Stomach smooth muscle (tissue), 2 donors: ENCODE results near the gene ITFG2.

Experiments used
- H3K27ac ChIP-seq: one replicate; pipeline ENCODE4 v1.7.0; 2013; ENCODE audit warnings: mild to moderate bottlenecking, low read length, inconsistent platforms
- H3K27me3 ChIP-seq, 2 donors: one replicate each; pipeline ENCODE4 v1.7.0; 2013; ENCODE audit warnings: low read length in 2 of 2; ENCODE audit not compliant: insufficient read depth in 2 of 2, control insufficient read depth in 1 of 2
- H3K36me3 ChIP-seq, 2 donors: one replicate each; pipeline ENCODE4 v1.7.0; 2013; ENCODE audit warnings: low read length in 2 of 2; ENCODE audit not compliant: control insufficient read depth in 2 of 2, insufficient read depth in 2 of 2
- H3K4me1 ChIP-seq: one replicate; pipeline ENCODE4 v1.7.0; 2013; ENCODE audit warnings: low read length; ENCODE audit not compliant: control insufficient read depth, insufficient read depth
- H3K4me3 ChIP-seq, 2 donors: one replicate each; pipeline ENCODE4 v1.7.0; 2013; ENCODE audit warnings: low read length in 2 of 2
- H3K9ac ChIP-seq, 2 donors: one replicate each; pipeline ENCODE4 v1.7.0; 2013; ENCODE audit warnings: low read length in 2 of 2, mild to moderate bottlenecking in 1 of 2
- H3K9me3 ChIP-seq, 2 donors: one replicate each; pipeline ENCODE4 v1.7.0; 2013; ENCODE audit warnings: low read length in 2 of 2; ENCODE audit not compliant: control insufficient read depth in 2 of 2
- donor health status: healthy.
- donor health status: Pancreatic carcinoma.

The ITFG2 gene

DNA sequence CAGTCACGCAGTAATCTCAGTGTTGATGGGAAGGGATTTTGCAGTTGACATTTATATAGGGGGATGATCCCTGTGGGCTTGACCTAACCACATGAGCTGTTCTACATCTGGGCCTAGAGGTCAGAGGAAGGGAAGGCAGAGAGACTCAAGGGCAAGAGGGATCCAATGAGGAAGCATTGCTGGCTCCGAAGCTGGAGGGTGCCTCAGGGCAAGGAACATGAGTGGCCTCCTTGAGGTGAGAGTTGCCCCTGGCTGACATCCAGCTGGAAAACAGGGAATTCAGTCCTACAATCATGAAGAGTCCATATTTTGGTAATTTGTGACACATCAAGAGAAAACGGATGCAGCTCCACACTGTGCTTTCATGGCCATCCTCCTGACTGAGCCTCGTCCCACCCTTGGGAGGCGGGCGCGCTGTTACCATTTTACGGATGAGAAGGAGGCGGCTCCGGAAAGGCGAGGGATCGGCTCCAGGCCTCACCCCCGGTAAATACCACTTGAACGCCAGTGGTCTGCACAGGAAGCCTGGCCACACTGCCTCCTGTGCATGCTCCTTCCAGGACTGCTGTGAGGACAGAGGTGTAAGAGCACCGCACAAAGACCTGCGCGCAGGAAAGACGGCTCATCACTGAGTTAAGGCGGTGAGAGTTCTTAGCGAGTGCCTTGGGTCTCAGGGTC is 36.2 kb upstream of the ITFG2 start:
- H3K27me3 ChIP-seq = peaks cover 0 to 2% of the 10 kb centered on the region in 2 donors
- no peaks in the 10 kb centered on the region for H3K9me3 ChIP-seq
- no peak overlapping the region for H3K27ac ChIP-seq
- H3K4me3 ChIP-seq = no peak overlapping the region
- no peak overlapping the region for H3K9ac ChIP-seq
- no peaks in the 10 kb centered on the region for H3K4me1 ChIP-seq
- no peaks in the 10 kb centered on the region for H3K36me3 ChIP-seq

DNA sequence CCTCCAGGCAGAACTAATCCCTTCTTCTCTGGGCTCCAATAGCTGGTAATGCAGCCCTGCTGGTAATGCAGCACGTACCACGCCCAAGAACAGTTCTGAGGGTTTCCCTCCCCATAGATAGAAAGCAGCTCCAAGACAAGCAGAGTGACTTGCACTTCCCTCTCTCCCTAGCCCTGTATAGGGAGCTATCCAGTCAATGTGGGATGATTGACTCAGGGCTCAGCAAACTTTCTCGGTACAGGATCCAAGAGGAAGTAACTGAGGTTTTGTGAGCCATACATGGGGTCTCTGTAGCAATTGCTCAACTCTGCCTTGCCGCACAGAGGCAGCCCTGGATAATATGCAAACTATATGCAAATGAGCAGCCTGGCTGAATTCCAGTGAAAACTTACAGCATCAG is 33.2 kb upstream of the ITFG2 start:
- Histone ChIP-seq H3K27ac (no peak overlapping the region), H3K4me1 (peaks cover 9% of the 10 kb centered on the region)

GRCh38 chr12:2783936-2784600 is 28.4 kb upstream of the ITFG2 start:
- no peak overlapping the region for H3K27ac ChIP-seq
- no peaks in the 10 kb centered on the region for H3K9me3 ChIP-seq
- peak overlapping the region; percentile 62 to 65 for H3K4me3 ChIP-seq
- H3K4me1 ChIP-seq = peaks cover 9% of the 10 kb centered on the region
- peak overlapping the region in 1 of 2 donors; percentile 21 for H3K9ac ChIP-seq
- peaks cover 0 to 6% of the 10 kb centered on the region in 2 donors for H3K27me3 ChIP-seq
- H3K36me3 ChIP-seq = no peaks in the 10 kb centered on the region

More for the DNA sequence above, 33.2 kb upstream of the ITFG2 start:
- Histone ChIP-seq H3K9ac (no peak overlapping the region), H3K36me3 (no peaks in the 10 kb centered on the region), H3K27me3 (peaks cover 2 to 6% of the 10 kb centered on the region in 2 donors), H3K9me3 (no peaks in the 10 kb centered on the region), H3K4me3 (no peak overlapping the region)

- no peaks in the 10 kb centered on the region for H3K9me3 ChIP-seq
- H3K4me3 ChIP-seq = no peak overlapping the region
- no peak overlapping the region for H3K9ac ChIP-seq
- peaks cover 9% of the 10 kb centered on the region for H3K4me1 ChIP-seq
- H3K27ac ChIP-seq = no peak overlapping the region
- peaks cover 0 to 6% of the 10 kb centered on the region in 2 donors for H3K27me3 ChIP-seq
- no peaks in the 10 kb centered on the region for H3K36me3 ChIP-seq
Observed at GRCh38 chr12:2785017-2785416, 27.5 kb upstream of the ITFG2 start.

DNA sequence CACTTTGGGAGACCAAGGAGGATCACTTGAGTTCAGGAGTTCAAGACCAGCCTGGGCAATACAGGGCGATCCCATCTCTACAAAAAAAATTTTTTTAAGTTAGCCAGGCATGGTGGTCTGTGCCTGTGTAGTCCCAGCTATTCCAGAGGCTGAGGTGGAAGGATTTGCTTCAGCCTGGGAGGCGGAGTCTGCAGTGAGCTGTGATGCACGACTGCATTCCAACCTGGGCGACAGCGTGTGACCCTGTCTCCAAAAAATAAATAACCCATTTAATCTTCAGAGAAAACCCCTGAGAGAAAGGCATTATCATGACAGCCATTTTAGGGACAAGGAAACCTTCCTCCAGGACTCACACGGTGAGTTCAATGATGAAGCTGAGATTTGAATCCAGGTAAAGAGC is 21.4 kb upstream of the ITFG2 start:
- Histone ChIP-seq H3K4me1 (peaks cover 14% of the 10 kb centered on the region), H3K9ac (no peak overlapping the region), H3K9me3 (no peaks in the 10 kb centered on the region), H3K27me3 (no peaks in the 10 kb centered on the region), H3K36me3 (no peaks in the 10 kb centered on the region), H3K27ac (no peak overlapping the region), H3K4me3 (no peak overlapping the region)

DNA sequence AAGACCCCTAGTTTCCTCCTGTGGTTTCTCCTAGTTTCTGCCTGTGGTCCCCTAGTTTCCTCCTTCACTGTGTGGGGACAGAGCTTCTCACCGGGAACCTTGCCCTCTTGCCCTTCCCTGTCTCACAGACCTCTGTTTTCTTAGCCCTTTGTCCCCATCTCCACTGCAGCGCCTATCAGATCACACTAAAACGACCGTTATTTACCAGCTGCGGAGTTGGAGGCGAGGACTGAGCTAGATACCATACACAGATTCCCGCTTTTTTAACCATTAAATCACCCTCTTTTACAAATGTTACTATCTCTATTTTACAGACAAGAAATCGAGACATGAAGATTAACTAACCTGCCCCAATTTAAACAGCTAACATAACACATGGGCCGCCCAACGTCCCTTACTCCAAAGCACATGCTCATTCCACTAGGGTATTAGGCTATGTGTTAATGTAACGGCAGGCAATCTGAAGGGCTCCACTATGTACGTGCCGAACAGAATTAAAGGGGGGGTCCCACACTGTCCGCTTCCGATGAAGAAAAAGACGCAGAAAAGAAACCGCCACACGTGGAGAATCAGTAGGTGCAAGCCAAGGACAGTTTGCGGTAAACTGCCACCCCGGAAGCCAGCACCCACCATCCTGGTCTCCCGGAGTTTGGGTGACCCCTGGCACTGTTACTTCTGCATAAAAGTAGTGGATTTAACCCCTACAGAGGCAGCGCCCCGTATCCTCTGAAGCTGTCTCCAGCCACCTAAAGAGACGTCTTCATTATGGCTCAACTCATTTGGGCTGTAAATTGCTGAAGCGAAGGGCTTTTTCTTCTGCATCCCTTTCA is 19.6 kb upstream of the ITFG2 start:
- Histone ChIP-seq H3K9ac (no peak overlapping the region), H3K9me3 (no peaks in the 10 kb centered on the region), H3K4me1 (peaks cover 31% of the 10 kb centered on the region), H3K36me3 (peaks cover 8 to 10% of the 10 kb centered on the region in 2 donors), H3K4me3 (no peak overlapping the region), H3K27ac (no peak overlapping the region), H3K27me3 (no peaks in the 10 kb centered on the region)

DNA sequence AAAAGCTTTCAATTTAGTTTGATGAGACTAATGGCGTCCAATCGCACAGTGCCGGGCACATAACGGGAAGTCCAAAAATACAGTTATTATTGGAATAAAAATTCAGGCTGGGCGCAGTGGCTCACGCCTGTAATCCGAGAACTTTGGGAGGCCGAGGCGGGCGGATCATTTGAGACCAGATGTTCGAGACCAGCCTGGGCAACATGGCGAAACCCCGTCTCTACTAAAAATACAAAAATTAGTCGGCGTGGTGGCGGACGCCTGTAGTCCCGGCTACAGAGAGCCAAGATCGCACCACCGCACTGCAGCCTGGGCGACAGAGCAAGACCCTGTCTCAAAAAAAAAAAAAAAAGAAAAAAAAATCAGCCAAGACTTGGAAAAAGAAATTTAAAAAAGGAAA is 18.9 kb upstream of the ITFG2 start:
- Histone ChIP-seq H3K4me3 (peak overlapping the region in 1 of 2 donors; percentile 85), H3K9ac (no peak overlapping the region), H3K27ac (no peak overlapping the region), H3K36me3 (peaks cover 14 to 17% of the 10 kb centered on the region in 2 donors), H3K4me1 (peaks cover 33% of the 10 kb centered on the region), H3K9me3 (no peaks in the 10 kb centered on the region), H3K27me3 (no peaks in the 10 kb centered on the region)

DNA sequence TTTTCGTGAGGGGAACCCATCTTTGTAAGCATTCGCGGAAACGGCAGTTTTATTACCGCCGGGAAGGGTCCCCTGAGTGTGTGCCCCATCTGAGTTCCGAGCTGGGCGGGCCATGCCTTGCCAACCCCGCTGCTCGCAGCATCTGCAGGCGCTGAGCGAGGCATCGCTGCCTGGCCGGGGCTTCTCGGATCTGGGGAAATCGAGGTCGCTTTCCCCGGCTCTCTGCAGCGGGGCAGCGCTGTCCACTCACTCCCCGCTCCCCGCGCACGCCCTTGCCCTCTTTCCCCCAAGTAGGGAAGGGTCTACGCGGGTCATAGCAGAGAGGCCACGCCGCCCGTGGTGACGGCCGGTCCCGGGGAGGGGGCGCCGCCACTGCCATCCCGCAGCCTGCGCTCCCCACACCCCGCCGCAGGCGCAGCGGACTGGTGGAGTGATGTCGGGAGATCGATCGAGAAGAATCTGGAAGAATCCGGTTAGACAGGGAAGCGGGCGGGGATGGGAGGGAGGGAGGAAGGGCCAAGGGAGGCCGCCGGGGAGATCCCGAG is 18.2 kb upstream of the ITFG2 start:
- Histone ChIP-seq H3K9ac (peak overlapping the region; percentile 58 to 76), H3K4me3 (peak overlapping the region; percentile 62 to 85), H3K9me3 (no peaks in the 10 kb centered on the region), H3K27me3 (no peaks in the 10 kb centered on the region), H3K27ac (peak overlapping the region; percentile 69), H3K36me3 (peaks cover 21 to 24% of the 10 kb centered on the region in 2 donors), H3K4me1 (peaks cover 33% of the 10 kb centered on the region)

- H3K9me3 ChIP-seq = no peaks in the 10 kb centered on the region
- H3K9ac ChIP-seq = peak within 1 kb of the TSS; percentile 59 to 76
- H3K4me3 ChIP-seq = peak within 1 kb of the TSS; percentile 71 to 85
- H3K36me3 ChIP-seq = peaks cover 26 to 29% of the 10 kb centered on the region in 2 donors
- peak within 1 kb of the TSS; percentile 69 for H3K27ac ChIP-seq
- H3K4me1 ChIP-seq = peaks cover 33% of the 10 kb centered on the region
- no peaks in the 10 kb centered on the region for H3K27me3 ChIP-seq
Observed at GRCh38 chr12:2794736-2795289, 17.7 kb upstream of the ITFG2 start, which contains the start of gene FKBP4. FKBP4 (plus strand) TSS chr12:2794970; CDS start chr12:2795140, 170 bp downstream.
